Measurements from ENCODE around the gene ARNT2.

Gene ARNT2

GRCh38 chr15:80442728-80443403 lies 38.7 kb downstream of the ARNT2 start:
- no peak for DNase-seq

- DNase-seq, result no peak
These were observed 40.6 kb downstream of the ARNT2 start for GRCh38 chr15:80444680-80445251.

GRCh38 chr15:80445300-80446041 lies 41.3 kb downstream of the ARNT2 start:
- DNase-seq, result no peak

GRCh38 chr15:80447077-80447476 lies 42.9 kb downstream of the ARNT2 start:
- DNase-seq, result no peak

GRCh38 chr15:80449825-80450224 lies 45.6 kb downstream of the ARNT2 start:
- no peak for DNase-seq

GRCh38 chr15:80450811-80451321 lies 46.7 kb downstream of the ARNT2 start:
- DNase-seq, result no peak

GRCh38 chr15:80452166-80452565 lies 48.0 kb downstream of the ARNT2 start:
- DNase-seq, result no peak

- DNase-seq, result no peak
These were observed 51.0 kb downstream of the ARNT2 start for GRCh38 chr15:80455051-80455648.

- peak; percentile 67 to 73 for DNase-seq
These were observed 51.7 kb downstream of the ARNT2 start for GRCh38 chr15:80455668-80456442.

GRCh38 chr15:80456517-80457492 lies 52.6 kb downstream of the ARNT2 start:
- no peak for DNase-seq

GRCh38 chr15:80457896-80458295 lies 53.7 kb downstream of the ARNT2 start:
- DNase-seq, result no peak

- no peak for DNase-seq
These were observed 54.4 kb downstream of the ARNT2 start for GRCh38 chr15:80458580-80458979.

- DNase-seq, result no peak
These were observed 55.2 kb downstream of the ARNT2 start for GRCh38 chr15:80459380-80459779.

GRCh38 chr15:80459818-80460217 lies 55.6 kb downstream of the ARNT2 start:
- DNase-seq, result no peak

- DNase-seq, result no peak
These were observed 57.3 kb downstream of the ARNT2 start for GRCh38 chr15:80461356-80462095.

GRCh38 chr15:80462111-80462510 lies 57.9 kb downstream of the ARNT2 start:
- DNase-seq, result no peak

- no peak for DNase-seq
These were observed 58.8 kb downstream of the ARNT2 start for GRCh38 chr15:80462836-80463512.

GRCh38 chr15:80464951-80465625 lies 60.9 kb downstream of the ARNT2 start:
- DNase-seq, result no peak

- DNase-seq, result no peak
These were observed 61.4 kb downstream of the ARNT2 start for GRCh38 chr15:80465626-80466005.

- DNase-seq, result no peak
These were observed 62.4 kb downstream of the ARNT2 start for GRCh38 chr15:80466543-80466942.
